Dermis microvascular lymphatic vessel endothelial cell (primary cell): ENCODE results near the gene TOE1. TPM values are rescaled to one million over a fixed set of nuclear protein-coding genes. Genes with fewer than 3 reads are reported as not detected.
"Not testable (repeated sequence)": the region's sequence is repeated elsewhere in the genome, so short reads cannot be mapped to it uniquely, and the experiment has no call there.

ENCODE experiments used
- DNase-seq, 2 donors: peaks; one replicate each; pipeline versions ENCODE4 v3.0.0 to v3.0.0-alpha.2; 2010; ENCODE audit warnings: low read depth in 2 of 2
- total RNA-seq: library from RNA; depleted of rRNA; stranded (reverse); fragments of >200 nt; gene quantifications from 2 replicates; pipeline ENCODE4 v1.2.1, GENCODE V29; 2014

TOE1 gene
- 15.1 and 18.2 TPM in 2 replicates for total RNA-seq

GRCh38 chr1:45339789-45340558 lies at the start of gene TOE1, which contains the start of gene MUTYH:
Gene TOE1 (plus strand): TSS chr1:45340170. CDS start chr1:45340253, 83 bp downstream.
Gene MUTYH (minus strand): TSS chr1:45340440. CDS start chr1:45334505, 5,935 bp downstream.
- peak; percentile 74 to 95 for DNase-seq

- DNase-seq = not testable (repeated sequence)
Measured at GRCh38 chr1:45291002-45291401, 49.0 kb upstream of the TOE1 start.

- DNase-seq = no peak
Measured at GRCh38 chr1:45291716-45292115, 48.3 kb upstream of the TOE1 start.

- DNase-seq = no peak
Measured at GRCh38 chr1:45297666-45298356, 42.2 kb upstream of the TOE1 start.

- DNase-seq = no peak
Measured at GRCh38 chr1:45299296-45299695, 40.7 kb upstream of the TOE1 start.

- DNase-seq = peak; percentile 84 to 88
Measured at GRCh38 chr1:45299981-45300668, 39.8 kb upstream of the TOE1 start.

- DNase-seq = no peak
Measured at GRCh38 chr1:45300669-45300997, 39.3 kb upstream of the TOE1 start.

GRCh38 chr1:45302505-45303150 lies 37.3 kb upstream of the TOE1 start:
- DNase-seq = no peak

- DNase-seq = peak; percentile 86 to 97
Measured at GRCh38 chr1:45303520-45304310, 36.3 kb upstream of the TOE1 start.

GRCh38 chr1:45304311-45305081 lies 35.5 kb upstream of the TOE1 start:
- no peak for DNase-seq

GRCh38 chr1:45305231-45305630 lies 34.7 kb upstream of the TOE1 start:
- DNase-seq = no peak

GRCh38 chr1:45306319-45306718 lies 33.7 kb upstream of the TOE1 start:
- peak in 1 of 2 donors; percentile 42 for DNase-seq

- DNase-seq = no peak
Measured at GRCh38 chr1:45306905-45307304, 33.1 kb upstream of the TOE1 start.

- DNase-seq = no peak
Measured at GRCh38 chr1:45314266-45314665, 25.7 kb upstream of the TOE1 start.

GRCh38 chr1:45317166-45317565 lies 22.8 kb upstream of the TOE1 start:
- no peak for DNase-seq

- DNase-seq = no peak
Measured at GRCh38 chr1:45319761-45320160, 20.2 kb upstream of the TOE1 start.

- no peak for DNase-seq
Measured at GRCh38 chr1:45321444-45321843, 18.5 kb upstream of the TOE1 start.

- no peak for DNase-seq
Measured at GRCh38 chr1:45322486-45323040, 17.4 kb upstream of the TOE1 start.

- DNase-seq = no peak
Measured at GRCh38 chr1:45325851-45326506, 14.0 kb upstream of the TOE1 start.
